GM12878 (cell line): ENCODE results near the gene NQO1. TPM values are rescaled to one million over a fixed set of nuclear protein-coding genes. Genes with fewer than 3 reads are reported as not detected.

Experiments
- ATAC-seq: fragments of 200-7000 bp; cut with Tn5 transposase; 3 replicates; pipeline ENCODE4 v1.9.1; 2020; ENCODE audit warnings: mild to moderate bottlenecking, moderate library complexity
- BruUV-seq: library from RNA; stranded (reverse); fragments of 400-500 nt; replicated peaks from 2 replicates; lab custom pipeline; 2021; lab: Mats Ljungman, UMichigan
- CTCF ChIA-PET: fragments of 300-600 bp; sonication (Branson Sonifier 250); formaldehyde crosslinking; extraction: SDS; loops from one replicate; lab custom pipeline; 2021; ENCODE audit warnings: inconsistent platforms; lab: Yijun Ruan, JAX
- POLR2A ChIA-PET: fragments of 350-600 bp; formaldehyde crosslinking; extraction: SDS; loops from one replicate; lab custom pipeline; 2021; ENCODE audit warnings: inconsistent platforms; lab: Charles Lee
- RAD21 ChIA-PET: fragments of 300-600 bp; sonication (Branson Sonifier 250); formaldehyde crosslinking; loops from one replicate; lab custom pipeline; 2023; ENCODE audit warnings: antibody characterized with exemption; ENCODE audit not compliant: unreplicated experiment; lab: Charles Lee
- SMC1A ChIA-PET: fragments of 300-600 bp; sonication (Branson Sonifier 250); formaldehyde crosslinking; loops from one replicate; lab custom pipeline; 2023; ENCODE audit not compliant: unreplicated experiment, uncharacterized antibody; lab: Charles Lee
- DNase-seq: peaks from one replicate; pipeline ENCODE4 v3.0.0-alpha.2; 2011; ENCODE audit warnings: low read depth, low spot score
- FAIRE-seq: peaks from 3 replicates; lab custom pipeline; 2011; peaks lifted over from hg19 to GRCh38; lab: Jason Lieb, UNC
- H2AFZ ChIP-seq: 2 replicates; pipeline ENCODE4 v1.6.0; 2011; ENCODE audit warnings: low read depth, low read length, control low read depth; ENCODE audit not compliant: control insufficient read depth
- H3K27ac ChIP-seq: 2 replicates; pipeline ENCODE4 v1.5.1; 2011; ENCODE audit warnings: control low read depth; ENCODE audit not compliant: control insufficient read depth, insufficient read depth
- H3K27me3 ChIP-seq, 2 experiments: replicated peaks in 1 of 2; 2 replicates each; pipeline versions ENCODE4 v1.6.0 to v1.6.1; 2011; ENCODE audit warnings: low read length in 1 of 2; ENCODE audit not compliant: control insufficient read depth in 2 of 2, insufficient read depth in 2 of 2
- H3K36me3 ChIP-seq, 2 experiments: 2 replicates each; pipeline ENCODE4 v1.5.1; 2011; ENCODE audit warnings: low read length in 1 of 2; ENCODE audit not compliant: control insufficient read depth in 2 of 2, insufficient read depth in 2 of 2
- H3K4me1 ChIP-seq: 2 replicates; pipeline ENCODE4 v1.6.1; 2011; ENCODE audit warnings: mild to moderate bottlenecking, low read length, moderate library complexity, mixed read lengths; ENCODE audit not compliant: control insufficient read depth, insufficient read depth
- H3K4me2 ChIP-seq: 2 replicates; pipeline ENCODE4 v1.6.0; 2011; ENCODE audit warnings: control low read depth; ENCODE audit not compliant: control insufficient read depth, insufficient read depth
- H3K4me3 ChIP-seq: fragments of 200-600 bp; sonication (generic); 2 replicates; pipeline ENCODE4 v1.5.1; 2016
- H3K79me2 ChIP-seq: 2 replicates; pipeline ENCODE4 v1.6.0; 2011; ENCODE audit warnings: low read length; ENCODE audit not compliant: control insufficient read depth, insufficient read depth
- H3K9ac ChIP-seq: 2 replicates; pipeline ENCODE4 v1.8.0; 2011; ENCODE audit warnings: low read length, control low read depth, mixed read lengths; ENCODE audit not compliant: control insufficient read depth, insufficient read depth
- H3K9me3 ChIP-seq: replicated peaks from 3 replicates; pipeline ENCODE4 v1.5.1; 2011; ENCODE audit warnings: mild to moderate bottlenecking, low read length; ENCODE audit not compliant: control insufficient read depth, insufficient read depth
- H4K20me1 ChIP-seq: 2 replicates; pipeline ENCODE4 v1.6.0; 2011; ENCODE audit not compliant: control insufficient read depth, insufficient read depth
- E4F1 ChIP-seq: fragments of 450-650 bp; IDR thresholded peaks from 2 replicates; pipeline ENCODE4 v1.6.1; 2018; ENCODE audit warnings: borderline replicate concordance, mild to moderate bottlenecking; ENCODE audit not compliant: partially characterized antibody
- IKZF2 ChIP-seq, 2 experiments: fragments of 450-650 bp; IDR thresholded peaks; 2 replicates each; pipeline ENCODE4 v1.6.1; 2017; ENCODE audit warnings: mild to moderate bottlenecking in 2 of 2, moderate library complexity in 2 of 2
- NR2F1 ChIP-seq: fragments of 450-650 bp; conservative IDR thresholded peaks from 2 replicates; pipeline ENCODE4 v1.6.1; 2017; ENCODE audit warnings: mild to moderate bottlenecking
- POLR2AphosphoS5 ChIP-seq: IDR thresholded peaks from 2 replicates; pipeline ENCODE4 v1.6.1; 2011; ENCODE audit warnings: mild to moderate bottlenecking, low read length, inconsistent platforms
- RAD21 ChIP-seq: IDR thresholded peaks from 2 replicates; pipeline ENCODE4 v1.6.1; 2011; ENCODE audit warnings: mild to moderate bottlenecking, low read depth, low read length, moderate library complexity; ENCODE audit not compliant: insufficient read depth
- ZSCAN29 ChIP-seq: fragments of 450-650 bp; IDR thresholded peaks from 2 replicates; pipeline ENCODE4 v1.6.1; 2017; ENCODE audit warnings: mild to moderate bottlenecking, moderate library complexity
- WGBS: methylation state at CpG from one replicate; pipeline ENCODE4 v1.1.6; 2016; ENCODE audit warnings: low lambda C conversion rate; ENCODE audit not compliant: insufficient replicate concordance, insufficient coverage; ENCODE audit errors: missing lambda C conversion rate; 5-methylcytosine and 5-hydroxymethylcytosine counted together
- in situ Hi-C: fragments of 300-500 bp; cut with MboI; formaldehyde crosslinking; loops from 9 replicates; pipeline ENCODE4 v1.14.3; 2018; ENCODE audit warnings: mixed read lengths
- intact Hi-C: fragments of 100-400 bp; cut with micrococcal nuclease; formaldehyde crosslinking; loops from one replicate; pipeline ENCODE4 v1.14.2; 2022; ENCODE audit not compliant: unreplicated experiment
- polyA plus RNA-seq, 11 experiments: library from polyadenylated mRNA; depleted of rRNA in 4 of 11; unstranded in 6 of 11; stranded (reverse) in 5 of 11; fragments of >200 nt; fragmentation: Nextera tagmentation in 4 of 11; fragmentation: Illumina TruSeq in 1 of 11; extraction: Ambion mirVana in 4 of 11; extraction: Trizol in 1 of 11; gene quantifications; 1 replicate in 1 of 11; 2 replicates in 10 of 11; pipeline versions ENCODE4 v1.2.1 to v1.2.3, GENCODE V29; 2011 to 2016; ENCODE audit warnings: inconsistent platforms in 2 of 11, missing spikeins in 2 of 11, low read depth in 1 of 11
- total RNA-seq, 4 experiments: library from RNA; depleted of rRNA in 3 of 4; stranded (reverse); fragments of >200 nt in 3 of 4; fragmentation: Illumina TruSeq in 1 of 4; extraction: Trizol in 1 of 4; gene quantifications; 2 replicates each; pipeline versions ENCODE4 v1.2.1 to v1.2.3, GENCODE V29; 2013 to 2021
- TF ChIP-seq, protein P1 (sequence below): fragments of 450-650 bp; IDR thresholded peaks from 2 replicates; pipeline ENCODE4 v1.6.1; 2016; ENCODE audit warnings: mild to moderate bottlenecking
- TF ChIP-seq, protein P2 (sequence below): fragments of 450-650 bp; IDR thresholded peaks from 2 replicates; pipeline ENCODE4 v1.6.1; 2017; ENCODE audit warnings: borderline replicate concordance
- TF ChIP-seq, protein P3 (sequence below): IDR thresholded peaks from 2 replicates; pipeline ENCODE4 v1.6.1; 2011; ENCODE audit warnings: mild to moderate bottlenecking, low read depth, low read length, moderate library complexity; ENCODE audit not compliant: insufficient replicate concordance
- TF ChIP-seq, protein P4 (sequence below): fragments of 450-650 bp; IDR thresholded peaks from 2 replicates; pipeline ENCODE4 v1.6.1; 2017; ENCODE audit warnings: mild to moderate bottlenecking, moderate library complexity

NQO1 gene
- total and polyA plus RNA-seq, 10 of the 15 experiments (the other 5 are each of a cell fraction or from before 2014, with no cell fraction given): 24.6 to 84.9 (median 34.6) TPM

GRCh38 chr16:69701866-69702265, 24.5 kb downstream of the NQO1 start:
- POLR2A ChIA-PET: no interaction called here
- SMC1A ChIA-PET: interaction anchor here (1.9 to 2.3 kb wide), 2 partner anchors 52 to 306 kb away, joined by 11 to 13 read pairs; partner anchors contain the start of gene NOB1
- Histone ChIP-seq H3K4me1 (no peaks in the 10 kb centered on the region), H3K4me3 (no peak overlapping the region), H2AFZ (no peak overlapping the region), H3K27me3 (no peaks in the 10 kb centered on the region), H3K9me3 (no peaks in the 10 kb centered on the region), H3K9ac (no peak overlapping the region), H4K20me1 (no peaks in the 10 kb centered on the region), H3K27ac (no peak overlapping the region), H3K36me3 (peaks cover 0 to 26% of the 10 kb centered on the region in 2 experiments; a peak in 1 of 4 replicates), H3K4me2 (no peak overlapping the region), H3K79me2 (no peaks in the 10 kb centered on the region)
- no peak for ATAC-seq
- WGBS: 94% methylated on average over 2 of the region's 2 CpGs
- no peak for DNase-seq
- in situ Hi-C loops (no loop called here), intact Hi-C loops (loop anchor here (5.0 kb wide), 1 partner anchor 305 kb away; no protein-coding TSS in a partner anchor)
- BruUV-seq: no TSS peak
- RAD21 ChIA-PET: interaction anchor here (3.5 kb wide), 1 partner anchor 305 kb away, joined by 12 read pairs; no protein-coding TSS in a partner anchor
- CTCF ChIA-PET: interaction anchor here (0.5 to 5.2 kb wide), 4 partner anchors 23 to 306 kb away, joined by 3 to 35 read pairs (median 16); partner anchors contain the start of gene NOB1
- FAIRE-seq: no peak
- TF ChIP-seq, protein P1, sequence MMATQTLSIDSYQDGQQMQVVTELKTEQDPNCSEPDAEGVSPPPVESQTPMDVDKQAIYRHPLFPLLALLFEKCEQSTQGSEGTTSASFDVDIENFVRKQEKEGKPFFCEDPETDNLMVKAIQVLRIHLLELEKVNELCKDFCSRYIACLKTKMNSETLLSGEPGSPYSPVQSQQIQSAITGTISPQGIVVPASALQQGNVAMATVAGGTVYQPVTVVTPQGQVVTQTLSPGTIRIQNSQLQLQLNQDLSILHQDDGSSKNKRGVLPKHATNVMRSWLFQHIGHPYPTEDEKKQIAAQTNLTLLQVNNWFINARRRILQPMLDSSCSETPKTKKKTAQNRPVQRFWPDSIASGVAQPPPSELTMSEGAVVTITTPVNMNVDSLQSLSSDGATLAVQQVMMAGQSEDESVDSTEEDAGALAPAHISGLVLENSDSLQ: no peak
- TF ChIP-seq, protein P2, sequence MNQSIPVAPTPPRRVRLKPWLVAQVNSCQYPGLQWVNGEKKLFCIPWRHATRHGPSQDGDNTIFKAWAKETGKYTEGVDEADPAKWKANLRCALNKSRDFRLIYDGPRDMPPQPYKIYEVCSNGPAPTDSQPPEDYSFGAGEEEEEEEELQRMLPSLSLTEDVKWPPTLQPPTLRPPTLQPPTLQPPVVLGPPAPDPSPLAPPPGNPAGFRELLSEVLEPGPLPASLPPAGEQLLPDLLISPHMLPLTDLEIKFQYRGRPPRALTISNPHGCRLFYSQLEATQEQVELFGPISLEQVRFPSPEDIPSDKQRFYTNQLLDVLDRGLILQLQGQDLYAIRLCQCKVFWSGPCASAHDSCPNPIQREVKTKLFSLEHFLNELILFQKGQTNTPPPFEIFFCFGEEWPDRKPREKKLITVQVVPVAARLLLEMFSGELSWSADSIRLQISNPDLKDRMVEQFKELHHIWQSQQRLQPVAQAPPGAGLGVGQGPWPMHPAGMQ: no peak
- TF ChIP-seq, protein P3, sequence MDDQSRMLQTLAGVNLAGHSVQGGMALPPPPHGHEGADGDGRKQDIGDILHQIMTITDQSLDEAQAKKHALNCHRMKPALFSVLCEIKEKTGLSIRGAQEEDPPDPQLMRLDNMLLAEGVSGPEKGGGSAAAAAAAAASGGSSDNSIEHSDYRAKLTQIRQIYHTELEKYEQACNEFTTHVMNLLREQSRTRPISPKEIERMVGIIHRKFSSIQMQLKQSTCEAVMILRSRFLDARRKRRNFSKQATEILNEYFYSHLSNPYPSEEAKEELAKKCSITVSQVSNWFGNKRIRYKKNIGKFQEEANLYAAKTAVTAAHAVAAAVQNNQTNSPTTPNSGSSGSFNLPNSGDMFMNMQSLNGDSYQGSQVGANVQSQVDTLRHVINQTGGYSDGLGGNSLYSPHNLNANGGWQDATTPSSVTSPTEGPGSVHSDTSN: no peak
- TF ChIP-seq, protein P4, sequence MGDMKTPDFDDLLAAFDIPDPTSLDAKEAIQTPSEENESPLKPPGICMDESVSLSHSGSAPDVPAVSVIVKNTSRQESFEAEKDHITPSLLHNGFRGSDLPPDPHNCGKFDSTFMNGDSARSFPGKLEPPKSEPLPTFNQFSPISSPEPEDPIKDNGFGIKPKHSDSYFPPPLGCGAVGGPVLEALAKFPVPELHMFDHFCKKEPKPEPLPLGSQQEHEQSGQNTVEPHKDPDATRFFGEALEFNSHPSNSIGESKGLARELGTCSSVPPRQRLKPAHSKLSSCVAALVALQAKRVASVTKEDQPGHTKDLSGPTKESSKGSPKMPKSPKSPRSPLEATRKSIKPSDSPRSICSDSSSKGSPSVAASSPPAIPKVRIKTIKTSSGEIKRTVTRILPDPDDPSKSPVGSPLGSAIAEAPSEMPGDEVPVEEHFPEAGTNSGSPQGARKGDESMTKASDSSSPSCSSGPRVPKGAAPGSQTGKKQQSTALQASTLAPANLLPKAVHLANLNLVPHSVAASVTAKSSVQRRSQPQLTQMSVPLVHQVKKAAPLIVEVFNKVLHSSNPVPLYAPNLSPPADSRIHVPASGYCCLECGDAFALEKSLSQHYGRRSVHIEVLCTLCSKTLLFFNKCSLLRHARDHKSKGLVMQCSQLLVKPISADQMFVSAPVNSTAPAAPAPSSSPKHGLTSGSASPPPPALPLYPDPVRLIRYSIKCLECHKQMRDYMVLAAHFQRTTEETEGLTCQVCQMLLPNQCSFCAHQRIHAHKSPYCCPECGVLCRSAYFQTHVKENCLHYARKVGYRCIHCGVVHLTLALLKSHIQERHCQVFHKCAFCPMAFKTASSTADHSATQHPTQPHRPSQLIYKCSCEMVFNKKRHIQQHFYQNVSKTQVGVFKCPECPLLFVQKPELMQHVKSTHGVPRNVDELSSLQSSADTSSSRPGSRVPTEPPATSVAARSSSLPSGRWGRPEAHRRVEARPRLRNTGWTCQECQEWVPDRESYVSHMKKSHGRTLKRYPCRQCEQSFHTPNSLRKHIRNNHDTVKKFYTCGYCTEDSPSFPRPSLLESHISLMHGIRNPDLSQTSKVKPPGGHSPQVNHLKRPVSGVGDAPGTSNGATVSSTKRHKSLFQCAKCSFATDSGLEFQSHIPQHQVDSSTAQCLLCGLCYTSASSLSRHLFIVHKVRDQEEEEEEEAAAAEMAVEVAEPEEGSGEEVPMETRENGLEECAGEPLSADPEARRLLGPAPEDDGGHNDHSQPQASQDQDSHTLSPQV: no peak
- no peak for TF ChIP-seq NR2F1
- no peak for TF ChIP-seq POLR2AphosphoS5
- no peak for TF ChIP-seq E4F1
- no peak for TF ChIP-seq ZSCAN29
- no peak for TF ChIP-seq IKZF2 (IDR thresholded peaks at IDR 0.05)
- TF ChIP-seq RAD21: no peak
